MM.1S (cell line): ENCODE data around the gene BAAT.

Experiments
- DNase-seq: peaks from one replicate; pipeline ENCODE4 v3.0.0-alpha.2; 2015
- H2AFZ ChIP-seq: fragments of 300-600 bp; sonication (generic); 2 replicates; pipeline ENCODE4 v1.6.0; 2016; ENCODE audit warnings: antibody characterized with exemption, low read length
- H3F3A ChIP-seq: fragments of 300-600 bp; sonication (generic); 2 replicates; pipeline ENCODE4 v1.6.1; 2016; ENCODE audit warnings: mild to moderate bottlenecking, antibody characterized with exemption, low read length, moderate library complexity, mixed read lengths; ENCODE audit not compliant: insufficient read depth
- H3K27ac ChIP-seq: fragments of 300-600 bp; sonication (generic); 2 replicates; pipeline ENCODE4 v1.5.1; 2016; ENCODE audit warnings: mild to moderate bottlenecking, low read length
- H3K27me3 ChIP-seq: fragments of 300-600 bp; sonication (generic); replicated peaks from 2 replicates; pipeline ENCODE4 v1.6.0; 2016; ENCODE audit warnings: low read length; ENCODE audit not compliant: insufficient read depth
- H3K36me3 ChIP-seq: fragments of 300-600 bp; sonication (generic); replicated peaks from 2 replicates; pipeline ENCODE4 v1.6.1; 2016; ENCODE audit warnings: mild to moderate bottlenecking, low read length, mixed read lengths; ENCODE audit not compliant: insufficient read depth
- H3K4me1 ChIP-seq: fragments of 300-600 bp; sonication (generic); 2 replicates; pipeline ENCODE4 v1.6.1; 2016; ENCODE audit warnings: low read length, mixed read lengths
- H3K4me2 ChIP-seq: fragments of 300-600 bp; sonication (generic); 2 replicates; pipeline ENCODE4 v1.6.0; 2016; ENCODE audit warnings: low read depth, low read length
- H3K4me3 ChIP-seq: fragments of 300-600 bp; sonication (generic); 2 replicates; pipeline ENCODE4 v1.5.1; 2016; ENCODE audit warnings: low read length, mixed read lengths
- H3K79me2 ChIP-seq: fragments of 300-600 bp; sonication (generic); 2 replicates; pipeline ENCODE4 v1.6.1; 2016; ENCODE audit warnings: mixed run types, low read length, mixed read lengths
- H3K9ac ChIP-seq: fragments of 300-600 bp; sonication (generic); 2 replicates; pipeline ENCODE4 v1.6.1; 2016; ENCODE audit warnings: low read length, mixed read lengths
- H3K9me2 ChIP-seq: fragments of 300-600 bp; sonication (generic); replicated peaks from 2 replicates; pipeline ENCODE4 v1.6.1; 2016; ENCODE audit warnings: mild to moderate bottlenecking, low read length, mixed read lengths; ENCODE audit not compliant: insufficient read depth
- H3K9me3 ChIP-seq: fragments of 300-600 bp; sonication (generic); replicated peaks from 2 replicates; pipeline ENCODE4 v1.6.1; 2016; ENCODE audit warnings: mild to moderate bottlenecking, low read length, mixed read lengths; ENCODE audit not compliant: insufficient read depth
- H4K20me1 ChIP-seq: fragments of 300-600 bp; sonication (generic); 2 replicates; pipeline ENCODE4 v1.6.1; 2016; ENCODE audit warnings: mild to moderate bottlenecking, low read length, moderate library complexity, mixed read lengths; ENCODE audit not compliant: insufficient read depth
- EZH2 ChIP-seq: fragments of 300-600 bp; sonication (generic); optimal IDR thresholded peaks from 2 replicates; pipeline ENCODE3; 2017; ENCODE audit warnings: low read depth, mild to moderate bottlenecking, antibody characterized with exemption, low read length, mixed read lengths
- EZH2phosphoT487 ChIP-seq: fragments of 300-600 bp; sonication (generic); IDR thresholded peaks from 2 replicates; pipeline ENCODE4 v1.6.1; 2018; ENCODE audit warnings: antibody characterized with exemption, low read length
- TF ChIP-seq, protein P1 (sequence below): fragments of 300-600 bp; sonication (generic); IDR thresholded peaks from 2 replicates; pipeline ENCODE4 v1.5.1; 2016; ENCODE audit warnings: antibody characterized with exemption, low read length, mixed read lengths

BAAT gene

DNA sequence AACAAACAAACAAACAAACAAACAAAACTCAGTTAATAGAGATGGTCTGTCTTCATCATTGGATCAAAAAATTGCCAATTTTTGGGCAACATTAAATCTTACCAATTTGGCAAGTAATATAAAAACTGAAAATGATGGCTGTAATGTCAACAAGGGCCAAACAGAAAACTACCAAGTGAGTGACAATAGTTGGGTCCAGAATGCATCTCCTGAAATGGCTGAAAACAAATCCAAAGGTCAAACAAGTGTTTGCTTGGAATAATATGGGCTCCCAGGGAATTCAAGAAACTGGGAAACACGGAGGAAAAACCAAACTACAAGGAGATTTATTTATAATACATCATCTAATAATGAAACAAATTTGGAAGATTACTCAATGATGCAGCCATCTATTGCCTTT lies 25.1 kb downstream of the BAAT start:
- TF ChIP-seq EZH2phosphoT487, result no peak
- TF ChIP-seq, protein P1, sequence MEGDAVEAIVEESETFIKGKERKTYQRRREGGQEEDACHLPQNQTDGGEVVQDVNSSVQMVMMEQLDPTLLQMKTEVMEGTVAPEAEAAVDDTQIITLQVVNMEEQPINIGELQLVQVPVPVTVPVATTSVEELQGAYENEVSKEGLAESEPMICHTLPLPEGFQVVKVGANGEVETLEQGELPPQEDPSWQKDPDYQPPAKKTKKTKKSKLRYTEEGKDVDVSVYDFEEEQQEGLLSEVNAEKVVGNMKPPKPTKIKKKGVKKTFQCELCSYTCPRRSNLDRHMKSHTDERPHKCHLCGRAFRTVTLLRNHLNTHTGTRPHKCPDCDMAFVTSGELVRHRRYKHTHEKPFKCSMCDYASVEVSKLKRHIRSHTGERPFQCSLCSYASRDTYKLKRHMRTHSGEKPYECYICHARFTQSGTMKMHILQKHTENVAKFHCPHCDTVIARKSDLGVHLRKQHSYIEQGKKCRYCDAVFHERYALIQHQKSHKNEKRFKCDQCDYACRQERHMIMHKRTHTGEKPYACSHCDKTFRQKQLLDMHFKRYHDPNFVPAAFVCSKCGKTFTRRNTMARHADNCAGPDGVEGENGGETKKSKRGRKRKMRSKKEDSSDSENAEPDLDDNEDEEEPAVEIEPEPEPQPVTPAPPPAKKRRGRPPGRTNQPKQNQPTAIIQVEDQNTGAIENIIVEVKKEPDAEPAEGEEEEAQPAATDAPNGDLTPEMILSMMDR, result no peak
- TF ChIP-seq EZH2, result no peak

DNA sequence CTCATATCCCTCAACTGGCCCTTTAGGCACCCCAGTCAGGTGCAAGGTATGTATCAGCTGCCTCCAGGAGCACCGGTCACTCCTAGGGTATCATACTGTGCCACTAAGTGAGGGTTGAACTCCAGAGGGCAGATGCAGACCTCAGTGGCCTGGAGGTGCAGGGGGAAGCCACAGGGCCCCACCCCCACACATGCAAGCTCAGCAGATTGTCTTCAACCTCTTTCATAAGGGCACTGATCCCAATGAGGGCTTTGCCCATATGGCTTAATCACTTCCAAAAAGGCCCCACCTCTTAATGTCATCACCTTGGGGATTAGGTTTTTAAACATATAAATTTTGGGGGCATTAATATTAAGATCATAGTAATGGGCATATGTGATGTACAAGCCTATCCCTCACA lies 28.2 kb downstream of the BAAT start:
- no peaks in the 10 kb centered on the region for H3K4me1 ChIP-seq
- H3K27ac ChIP-seq, result no peak overlapping the region
- no peaks in the 10 kb centered on the region for H3K36me3 ChIP-seq
- no peaks in the 10 kb centered on the region for H3K9me3 ChIP-seq
- no peak overlapping the region for H2AFZ ChIP-seq
- no peak for DNase-seq
- H4K20me1 ChIP-seq, result no peaks in the 10 kb centered on the region
- no peaks in the 10 kb centered on the region for H3K9me2 ChIP-seq
- no peak overlapping the region for H3K9ac ChIP-seq
- no peaks in the 10 kb centered on the region for H3K79me2 ChIP-seq
- TF ChIP-seq EZH2 (no peak), EZH2phosphoT487 (no peak)
- TF ChIP-seq, protein P1, result no peak
- no peak overlapping the region for H3K4me3 ChIP-seq
- no peaks in the 10 kb centered on the region for H3K27me3 ChIP-seq
- H3K4me2 ChIP-seq, result no peak overlapping the region
- H3F3A ChIP-seq, result no peaks in the 10 kb centered on the region

More for the DNA sequence above, 25.1 kb downstream of the BAAT start:
- Histone ChIP-seq H3K9me2 (no peaks in the 10 kb centered on the region), H3K27ac (no peak overlapping the region), H3K9me3 (no peaks in the 10 kb centered on the region), H4K20me1 (no peaks in the 10 kb centered on the region), H3K79me2 (no peaks in the 10 kb centered on the region), H3K36me3 (no peaks in the 10 kb centered on the region), H3K4me1 (no peaks in the 10 kb centered on the region), H3K9ac (no peak overlapping the region), H3K4me2 (no peak overlapping the region), H2AFZ (no peak overlapping the region), H3K4me3 (no peak overlapping the region), H3K27me3 (no peaks in the 10 kb centered on the region), H3F3A (no peaks in the 10 kb centered on the region)
- DNase-seq, result no peak

DNA sequence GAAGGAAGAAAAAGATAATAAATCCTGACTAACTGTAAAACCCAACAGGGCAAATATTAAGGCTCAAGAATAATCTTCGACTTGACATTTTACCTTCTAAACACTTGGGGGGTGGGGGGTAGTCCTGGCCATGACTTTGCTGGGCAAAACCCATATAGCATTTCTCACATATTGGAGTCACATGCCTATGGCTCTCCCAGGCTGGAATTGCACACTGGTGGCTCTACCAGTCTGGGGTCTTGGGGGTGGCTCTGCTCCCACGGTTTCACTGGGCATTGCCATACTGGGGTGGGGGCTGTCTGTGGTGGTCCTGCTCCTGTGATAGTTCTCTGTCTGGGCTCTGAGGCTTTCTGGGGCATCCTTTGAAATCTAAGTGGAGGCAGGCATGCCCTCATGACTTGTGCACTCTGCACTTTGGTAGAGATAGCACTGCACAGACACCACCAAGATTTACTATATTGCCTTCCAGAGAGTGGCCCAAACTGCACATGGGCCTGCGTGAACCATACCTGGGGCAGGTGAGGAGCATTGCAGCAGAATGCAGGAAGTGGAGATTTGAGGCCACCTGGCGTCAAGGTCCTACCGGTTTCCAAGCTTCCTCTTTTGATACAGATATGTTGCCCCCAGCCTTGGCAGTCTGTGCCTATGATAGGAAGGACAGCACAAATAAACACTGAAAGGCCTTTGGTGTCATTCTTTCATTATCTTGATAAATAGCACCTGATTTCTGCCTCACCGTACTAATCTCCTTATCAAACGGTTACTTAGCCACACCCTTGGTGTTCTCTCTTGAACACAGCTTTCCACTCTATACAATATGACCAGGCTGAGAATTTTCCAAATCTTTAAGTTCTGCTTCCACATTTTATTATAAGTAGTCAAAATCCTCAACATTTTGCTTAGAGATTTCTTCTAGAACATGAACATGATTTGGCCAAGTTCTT lies 29.8 kb downstream of the BAAT start:
- H3K4me2 ChIP-seq, result no peak overlapping the region
- H4K20me1 ChIP-seq, result no peaks in the 10 kb centered on the region
- H3K79me2 ChIP-seq, result no peaks in the 10 kb centered on the region
- no peak overlapping the region for H3K27ac ChIP-seq
- no peaks in the 10 kb centered on the region for H3K27me3 ChIP-seq
- H3K4me3 ChIP-seq, result no peak overlapping the region
- no peaks in the 10 kb centered on the region for H3K36me3 ChIP-seq
- H3F3A ChIP-seq, result no peaks in the 10 kb centered on the region
- no peaks in the 10 kb centered on the region for H3K4me1 ChIP-seq
- H3K9ac ChIP-seq, result no peak overlapping the region
- no peaks in the 10 kb centered on the region for H3K9me3 ChIP-seq
- H3K9me2 ChIP-seq, result no peaks in the 10 kb centered on the region
- no peak for DNase-seq
- TF ChIP-seq EZH2, result no peak
- H2AFZ ChIP-seq, result no peak overlapping the region
